HepG2 (cell line): ENCODE results near the gene NYAP2. TPM values are rescaled to one million over a fixed set of nuclear protein-coding genes. Genes with fewer than 3 reads are reported as not detected.

ENCODE experiments used
- ATAC-seq: fragments of 200-7000 bp; cut with Tn5 transposase; 3 replicates; pipeline ENCODE4 v1.9.1; 2020; ENCODE audit warnings: mild to moderate bottlenecking, moderate library complexity
- BruUV-seq: library from RNA; stranded (reverse); fragments of 400-500 nt; replicated peaks from 2 replicates; lab custom pipeline; 2021; lab: Mats Ljungman, UMichigan
- CTCF ChIA-PET: fragments of 300-600 bp; formaldehyde crosslinking; extraction: SDS; loops from one replicate; lab custom pipeline; 2021; ENCODE audit warnings: low total read pairs, inconsistent platforms, low intra/inter-chr PET ratio; lab: Yijun Ruan, JAX
- POLR2A ChIA-PET: fragments of 350-600 bp; sonication (Branson Sonifier 250); formaldehyde crosslinking; loops from one replicate; lab custom pipeline; 2020; ENCODE audit warnings: antibody characterized with exemption, inconsistent platforms; lab: Yijun Ruan, JAX
- DNase-seq: peaks from one replicate; pipeline ENCODE4 v3.0.0-alpha.2; 2015; ENCODE audit warnings: low spot score
- FAIRE-seq: peaks from 3 replicates; lab custom pipeline; 2011; peaks lifted over from hg19 to GRCh38; lab: Jason Lieb, UNC
- H2AFZ ChIP-seq: one replicate; pipeline ENCODE4 v1.6.1; 2011; ENCODE audit warnings: low read length, inconsistent platforms
- H3K27ac ChIP-seq: fragments of 300-600 bp; 3 replicates; pipeline ENCODE4 v1.8.0; 2011; ENCODE audit warnings: mixed run types, mild to moderate bottlenecking, mixed read lengths, low read length, inconsistent platforms; ENCODE audit not compliant: insufficient read depth; ENCODE audit errors: extremely low read length
- H3K27me3 ChIP-seq, 2 experiments: fragments of 200-600 bp in 1 of 2; 2 replicates in 1 of 2; 3 replicates in 1 of 2; pipeline versions ENCODE4 v1.6.0 to v1.8.0; 2011; ENCODE audit warnings: low read length in 2 of 2, mild to moderate bottlenecking in 2 of 2, moderate library complexity in 2 of 2, inconsistent platforms in 1 of 2; ENCODE audit not compliant: insufficient read depth in 2 of 2, control insufficient read depth in 1 of 2
- H3K36me3 ChIP-seq, 2 experiments: fragments of 200-600 bp in 1 of 2; replicated peaks in 1 of 2; 2 replicates in 1 of 2; 3 replicates in 1 of 2; pipeline versions ENCODE4 v1.5.1 to v1.8.0; 2011; ENCODE audit warnings: low read length in 2 of 2, inconsistent platforms in 1 of 2; ENCODE audit not compliant: insufficient read depth in 2 of 2, control insufficient read depth in 1 of 2
- H3K4me1 ChIP-seq: 2 replicates; pipeline ENCODE4 v1.5.1; 2012; ENCODE audit warnings: low read length, inconsistent platforms; ENCODE audit not compliant: insufficient read depth
- H3K4me2 ChIP-seq: 2 replicates; pipeline ENCODE4 v1.6.0; 2011; ENCODE audit warnings: low read depth, low read length, inconsistent platforms
- H3K4me3 ChIP-seq, 3 experiments: fragments of 200-600 bp in 1 of 3; sonication (generic), shearing (Covaris generic) in 1 of 3; replicated peaks in 1 of 3; 2 replicates each; pipeline ENCODE4 v1.5.1; 2011 to 2016; ENCODE audit warnings: low read length in 3 of 3, inconsistent platforms in 2 of 3, low read depth in 2 of 3, mild to moderate bottlenecking in 2 of 3, control low read depth in 1 of 3, mixed read lengths in 1 of 3; ENCODE audit not compliant: insufficient read depth in 1 of 3
- H3K79me2 ChIP-seq: one replicate; pipeline ENCODE4 v1.6.1; 2011; ENCODE audit warnings: low read length, inconsistent platforms; ENCODE audit not compliant: insufficient read depth
- H3K9ac ChIP-seq: 2 replicates; pipeline ENCODE4 v1.6.0; 2011; ENCODE audit warnings: mild to moderate bottlenecking, low read depth, low read length, inconsistent platforms; ENCODE audit not compliant: insufficient read depth
- H3K9me3 ChIP-seq: 2 replicates; pipeline ENCODE4 v1.5.1; 2012; ENCODE audit warnings: mild to moderate bottlenecking, low read length
- H4K20me1 ChIP-seq: 2 replicates; pipeline ENCODE4 v1.6.0; 2011; ENCODE audit warnings: inconsistent platforms, mild to moderate bottlenecking, low read length, moderate library complexity; ENCODE audit not compliant: insufficient read depth
- ATF4 ChIP-seq, 2 experiments: fragments of 450-650 bp in 1 of 2; sonication (generic) in 1 of 2; formaldehyde crosslinking; IDR thresholded peaks; 2 replicates each; pipeline versions ENCODE4 v1.5.0 to v1.8.0; 2020 to 2022; ENCODE audit warnings: mild to moderate bottlenecking in 1 of 2, missing genetic modification reagents in 1 of 2
- BCL3 ChIP-seq: sonication (generic); formaldehyde crosslinking; IDR thresholded peaks from 2 replicates; pipeline ENCODE4 v1.5.1; 2020; ENCODE audit warnings: mild to moderate bottlenecking, missing genetic modification reagents, moderate library complexity
- CBX1 ChIP-seq: IDR thresholded peaks from one replicate; pipeline ENCODE4 v1.6.1; 2016; ENCODE audit warnings: antibody characterized with exemption, low read depth
- CEBPB ChIP-seq: IDR thresholded peaks from 2 replicates; pipeline ENCODE4 v1.6.1; 2011; ENCODE audit warnings: low read depth, low read length, improper control_type of control experiment, borderline replicate concordance
- GZF1 ChIP-seq: sonication (generic); formaldehyde crosslinking; IDR thresholded peaks from 2 replicates; pipeline ENCODE4 v1.5.1; 2020; ENCODE audit warnings: mild to moderate bottlenecking, missing genetic modification reagents
- SNAPC2 ChIP-seq: sonication (generic); formaldehyde crosslinking; IDR thresholded peaks from 2 replicates; pipeline ENCODE4 v1.8.1; 2022; ENCODE audit warnings: mild to moderate bottlenecking, missing genetic modification reagents
- ZMYM2 ChIP-seq: sonication (generic); formaldehyde crosslinking; IDR thresholded peaks from 2 replicates; pipeline ENCODE4 v1.8.0; 2022; ENCODE audit warnings: mild to moderate bottlenecking, missing genetic modification reagents
- ZNF296 ChIP-seq: sonication (generic); formaldehyde crosslinking; conservative IDR thresholded peaks from 2 replicates; pipeline ENCODE4 v1.5.0; 2020; ENCODE audit warnings: mild to moderate bottlenecking, missing genetic modification reagents
- ZNF326 ChIP-seq: sonication (generic); formaldehyde crosslinking; IDR thresholded peaks from 2 replicates; pipeline ENCODE4 v1.4.0; 2020; ENCODE audit warnings: missing genetic modification reagents, borderline replicate concordance
- ZNF362 ChIP-seq: sonication (generic); formaldehyde crosslinking; IDR thresholded peaks from 2 replicates; pipeline ENCODE4 v1.4.0; 2020; ENCODE audit warnings: missing genetic modification reagents, mild to moderate bottlenecking, borderline replicate concordance
- WGBS: methylation state at CpG from one replicate; pipeline ENCODE4 v1.1.6; 2017; ENCODE audit warnings: low lambda C conversion rate; 5-methylcytosine and 5-hydroxymethylcytosine counted together
- in situ Hi-C: cut with HindIII; loops from 2 replicates; pipeline ENCODE4 v1.10.0; 2017; ENCODE audit warnings: low pct_unique_long_range_greater_than_20kb; ENCODE audit not compliant: extremely low pct_ligation_motif_present
- intact Hi-C: fragments of 100-400 bp; cut with micrococcal nuclease; formaldehyde crosslinking; loops from one replicate; pipeline ENCODE4 v1.10.0; 2022; ENCODE audit not compliant: unreplicated experiment
- polyA plus RNA-seq, 8 experiments: library from polyadenylated mRNA; depleted of rRNA in 3 of 8; stranded (reverse) in 7 of 8; unstranded in 1 of 8; fragments of >200 nt; fragmentation: Illumina TruSeq in 4 of 8; extraction: Trizol in 4 of 8; gene quantifications; 2 replicates each; pipeline versions ENCODE4 v1.2.1 to v1.2.3, GENCODE V29; 2011 to 2016; ENCODE audit warnings: low read depth in 4 of 8, missing spikeins in 1 of 8, mixed read lengths in 1 of 8; ENCODE audit not compliant: insufficient read depth in 1 of 8
- total RNA-seq, 5 experiments: library from RNA; depleted of rRNA; stranded (reverse); fragments of >200 nt; fragmentation: Illumina TruSeq; extraction: Trizol; gene quantifications; 2 replicates each; pipeline ENCODE4 v1.2.3, GENCODE V29; 2016; ENCODE audit warnings: low read depth in 1 of 5

The NYAP2 gene
- total and polyA plus RNA-seq, 2 of the 13 experiments (the other 11 are each of a cell fraction or from before 2014, with no cell fraction given), result not detected

- H3K27me3 ChIP-seq, result no peaks in the 10 kb centered on the region; a peak in 2 of 5 replicates
- ChIA-PET CTCF (no interaction called here), POLR2A (no interaction called here)
- H3K9ac ChIP-seq, result no peak overlapping the region
- ATAC-seq (no peak), DNase-seq (no peak), FAIRE-seq (no peak)
- TF ChIP-seq ZNF326 (CRISPR knock-in tag) (no peak), CBX1 (no peak), ZMYM2 (CRISPR knock-in tag) (no peak), SNAPC2 (CRISPR knock-in tag) (no peak)
- BruUV-seq, result no TSS peak
- H3K4me2 ChIP-seq, result no peak overlapping the region
- H3K9me3 ChIP-seq, result no peaks in the 10 kb centered on the region
- no peaks in the 10 kb centered on the region for H3K36me3 ChIP-seq
- in situ Hi-C loops (no loop called here), intact Hi-C loops (no loop called here)
- H3K4me1 ChIP-seq, result no peaks in the 10 kb centered on the region
- 3% methylated on average over 2 of the region's 2 CpGs for WGBS
- H3K27ac ChIP-seq, result no peak overlapping the region
- H3K79me2 ChIP-seq, result no peaks in the 10 kb centered on the region
- no peak overlapping the region for H2AFZ ChIP-seq
- no peaks in the 10 kb centered on the region for H4K20me1 ChIP-seq
- no peak overlapping the region for H3K4me3 ChIP-seq
Observed at GRCh38 chr2:225462417-225462816, 62.9 kb downstream of the NYAP2 start.

GRCh38 chr2:225462945-225463344 lies 63.4 kb downstream of the NYAP2 start:
- Histone ChIP-seq H3K4me1 (no peaks in the 10 kb centered on the region), H3K9ac (no peak overlapping the region), H3K4me3 (no peak overlapping the region), H2AFZ (no peak overlapping the region), H3K27me3 (no peaks in the 10 kb centered on the region; a peak in 2 of 5 replicates), H3K9me3 (no peaks in the 10 kb centered on the region), H3K79me2 (no peaks in the 10 kb centered on the region), H4K20me1 (no peaks in the 10 kb centered on the region), H3K27ac (no peak overlapping the region)
- intact Hi-C loops, result no loop called here
- ATAC-seq (peak; percentile 46; the same call in 2 of the 3 replicates), DNase-seq (no peak)
- CTCF ChIA-PET, result no interaction called here
- BruUV-seq, result no TSS peak
- TF ChIP-seq ATF4 (CRISPR knock-in tag; IDR thresholded peaks at IDR 0.05) (peak in 1 of 2 experiments; percentile 92; a peak in 2 of 4 replicates), GZF1 (CRISPR knock-in tag) (no peak), ZNF362 (no peak), CEBPB (peak; percentile 13; the same call in 1 of the 2 replicates), BCL3 (CRISPR knock-in tag) (no peak), ZNF296 (no peak)
- TF ChIP-seq, all 625 proteins: peak for 2
- Histone ChIP-seq H3K36me3 (no peaks in the 10 kb centered on the region), H3K4me2 (no peak overlapping the region)
- POLR2A ChIA-PET, result no interaction called here
- FAIRE-seq, result no peak
- in situ Hi-C loops, result no loop called here
